ENCODE measurements around the gene ADSS1.

The ADSS1 gene

GRCh38 chr14:104678346-104678745, 45.7 kb upstream of the ADSS1 start:
- TF ChIP-seq CTCF (IDR thresholded peaks at IDR 0.05): no peak
- Histone ChIP-seq H3K9me3 (no peaks in the 10 kb centered on the region), H3K27ac (no peak overlapping the region), H3K27me3 (peaks cover 64% of the 10 kb centered on the region), H3K36me3 (no peaks in the 10 kb centered on the region), H3K4me1 (ENCODE audit: control insufficient read depth in 1 of 2, insufficient read depth in 1 of 2, low read depth in 1 of 2, low read length in 1 of 2) (peaks cover 14 to 16% of the 10 kb centered on the region in 2 experiments), H3K4me3 (ENCODE audit: low read depth in 1 of 2, low read length in 1 of 2) (peak overlapping the region; percentile 62 to 82)

GRCh38 chr14:104678901-104679705, 44.9 kb upstream of the ADSS1 start:
- no peaks in the 10 kb centered on the region for H3K36me3 ChIP-seq
- peaks cover 14 to 16% of the 10 kb centered on the region in 2 experiments for H3K4me1 ChIP-seq (ENCODE audit: control insufficient read depth in 1 of 2, insufficient read depth in 1 of 2, low read depth in 1 of 2, low read length in 1 of 2)
- peaks cover 64% of the 10 kb centered on the region for H3K27me3 ChIP-seq
- H3K9me3 ChIP-seq: no peaks in the 10 kb centered on the region
- no peak overlapping the region for H3K4me3 ChIP-seq (ENCODE audit: low read depth in 1 of 2, low read length in 1 of 2)
- no peak for TF ChIP-seq CTCF (IDR thresholded peaks at IDR 0.05)
- no peak overlapping the region for H3K27ac ChIP-seq

- Histone ChIP-seq H3K27ac (no peak overlapping the region), H3K4me1 (ENCODE audit: control insufficient read depth in 1 of 2, insufficient read depth in 1 of 2, low read depth in 1 of 2, low read length in 1 of 2) (peaks cover 14 to 16% of the 10 kb centered on the region in 2 experiments), H3K4me3 (ENCODE audit: low read depth in 1 of 2, low read length in 1 of 2) (no peak overlapping the region), H3K27me3 (peaks cover 67% of the 10 kb centered on the region), H3K9me3 (no peaks in the 10 kb centered on the region), H3K36me3 (no peaks in the 10 kb centered on the region)
- TF ChIP-seq CTCF (IDR thresholded peaks at IDR 0.05): no peak
Observed at GRCh38 chr14:104680056-104680805, 43.8 kb upstream of the ADSS1 start.

- Histone ChIP-seq H3K36me3 (no peaks in the 10 kb centered on the region), H3K27ac (no peak overlapping the region), H3K9me3 (no peaks in the 10 kb centered on the region), H3K4me3 (ENCODE audit: low read depth in 1 of 2, low read length in 1 of 2) (no peak overlapping the region), H3K4me1 (ENCODE audit: control insufficient read depth in 1 of 2, insufficient read depth in 1 of 2, low read depth in 1 of 2, low read length in 1 of 2) (peaks cover 14 to 16% of the 10 kb centered on the region in 2 experiments), H3K27me3 (peaks cover 67% of the 10 kb centered on the region)
- no peak for TF ChIP-seq CTCF (IDR thresholded peaks at IDR 0.05)
Observed at GRCh38 chr14:104680806-104681688, 43.0 kb upstream of the ADSS1 start.

- Histone ChIP-seq H3K4me3 (ENCODE audit: low read depth in 1 of 2, low read length in 1 of 2) (no peak overlapping the region), H3K36me3 (no peaks in the 10 kb centered on the region), H3K27ac (no peak overlapping the region), H3K4me1 (ENCODE audit: control insufficient read depth in 1 of 2, insufficient read depth in 1 of 2, low read depth in 1 of 2, low read length in 1 of 2) (peaks cover 14 to 16% of the 10 kb centered on the region in 2 experiments), H3K9me3 (no peaks in the 10 kb centered on the region), H3K27me3 (peaks cover 67% of the 10 kb centered on the region)
- TF ChIP-seq CTCF (IDR thresholded peaks at IDR 0.05): no peak
Observed at GRCh38 chr14:104681689-104682074, 42.3 kb upstream of the ADSS1 start.
